Measurements from ENCODE around the gene FAM174C. TPM values are rescaled to one million over a fixed set of nuclear protein-coding genes. Genes with fewer than 3 reads are reported as not detected.

The FAM174C gene
- total RNA-seq, 2 experiments from 2014 or later: 77.0 to 88.0 TPM

- H3K4me3 Mint-ChIP-seq: no peak overlapping the region
- no peaks in the 10 kb centered on the region for H3K9me3 Mint-ChIP-seq
- intact Hi-C loops (cut with micrococcal nuclease): no loop called here
- ChIA-PET POLR2A (interaction anchor here (0.7 kb wide), 1 partner anchor 14 kb away, joined by 3 read pairs; no protein-coding TSS in a partner anchor), CTCF (no interaction called here)
- no peak for TF ChIP-seq CTCF (IDR thresholded peaks at IDR 0.05)
- ATAC-seq (no peak), DNase-seq (no peak)
- no peaks in the 10 kb centered on the region for H3K36me3 Mint-ChIP-seq (ENCODE audit: low read depth)
- H3K27ac Mint-ChIP-seq: no peak overlapping the region
- peaks cover 17% of the 10 kb centered on the region for H3K27me3 Mint-ChIP-seq
- H3K4me1 Mint-ChIP-seq (ENCODE audit: low read depth): no peaks in the 10 kb centered on the region
These were observed 19.4 kb downstream of the FAM174C start for GRCh38 chr19:1294688-1295087.

GRCh38 chr19:1295169-1296012, 20.1 kb downstream of the FAM174C start:
- Mint-ChIP-seq H3K4me1 (ENCODE audit: low read depth) (no peaks in the 10 kb centered on the region), H3K27ac (no peak overlapping the region), H3K27me3 (peaks cover 17% of the 10 kb centered on the region), H3K4me3 (no peak overlapping the region), H3K9me3 (no peaks in the 10 kb centered on the region), H3K36me3 (ENCODE audit: low read depth) (no peaks in the 10 kb centered on the region)
- POLR2A ChIA-PET: interaction anchor here (0.7 kb wide), 1 partner anchor 13 kb away, joined by 3 read pairs; no protein-coding TSS in a partner anchor
- DNase-seq: peak; percentile 56
- no peak for TF ChIP-seq CTCF (IDR thresholded peaks at IDR 0.05)
- intact Hi-C loops (cut with micrococcal nuclease): no loop called here
- CTCF ChIA-PET: no interaction called here
- peak; percentile 71 for ATAC-seq

GRCh38 chr19:1296078-1296477, 20.7 kb downstream of the FAM174C start:
- Mint-ChIP-seq H3K4me3 (no peak overlapping the region), H3K27ac (no peak overlapping the region), H3K27me3 (peaks cover 17% of the 10 kb centered on the region), H3K9me3 (no peaks in the 10 kb centered on the region), H3K4me1 (ENCODE audit: low read depth) (no peaks in the 10 kb centered on the region), H3K36me3 (ENCODE audit: low read depth) (no peaks in the 10 kb centered on the region)
- POLR2A ChIA-PET: no interaction called here
- no peak for TF ChIP-seq CTCF (IDR thresholded peaks at IDR 0.05)
- ATAC-seq (no peak), DNase-seq (no peak)
- CTCF ChIA-PET: no interaction called here
- intact Hi-C loops (cut with micrococcal nuclease): no loop called here

GRCh38 chr19:1296575-1297271, 21.4 kb downstream of the FAM174C start:
- DNase-seq (no peak), ATAC-seq (no peak)
- Mint-ChIP-seq H3K36me3 (ENCODE audit: low read depth) (no peaks in the 10 kb centered on the region), H3K27ac (no peak overlapping the region), H3K4me1 (ENCODE audit: low read depth) (no peaks in the 10 kb centered on the region), H3K9me3 (no peaks in the 10 kb centered on the region), H3K4me3 (no peak overlapping the region), H3K27me3 (peaks cover 17% of the 10 kb centered on the region)
- POLR2A ChIA-PET: no interaction called here
- TF ChIP-seq CTCF (IDR thresholded peaks at IDR 0.05): no peak
- CTCF ChIA-PET: no interaction called here
- intact Hi-C loops (cut with micrococcal nuclease): no loop called here

GRCh38 chr19:1298235-1298634, 22.9 kb downstream of the FAM174C start:
- H3K27ac Mint-ChIP-seq: no peak overlapping the region
- intact Hi-C loops (cut with micrococcal nuclease): no loop called here
- no peaks in the 10 kb centered on the region for H3K4me1 Mint-ChIP-seq (ENCODE audit: low read depth)
- no peak overlapping the region for H3K4me3 Mint-ChIP-seq
- H3K36me3 Mint-ChIP-seq (ENCODE audit: low read depth): no peaks in the 10 kb centered on the region
- TF ChIP-seq CTCF (IDR thresholded peaks at IDR 0.05): no peak
- peaks cover 11% of the 10 kb centered on the region for H3K27me3 Mint-ChIP-seq
- DNase-seq: no peak
- ATAC-seq: no peak
- CTCF ChIA-PET: no interaction called here
- POLR2A ChIA-PET: interaction anchor here (1.2 kb wide), 1 partner anchor 10 kb away, joined by 3 read pairs; no protein-coding TSS in a partner anchor
- no peaks in the 10 kb centered on the region for H3K9me3 Mint-ChIP-seq

All from activated CD8-positive, alpha-beta T cell treated with anti-CD3 and anti-CD28 coated beads for 36 hours (primary cell).